ENCODE measurements around the gene MRGPRE.
"Not testable (repeated sequence)": the region's sequence is repeated elsewhere in the genome, so short reads cannot be mapped to it uniquely, and the experiment has no call there.

DNA sequence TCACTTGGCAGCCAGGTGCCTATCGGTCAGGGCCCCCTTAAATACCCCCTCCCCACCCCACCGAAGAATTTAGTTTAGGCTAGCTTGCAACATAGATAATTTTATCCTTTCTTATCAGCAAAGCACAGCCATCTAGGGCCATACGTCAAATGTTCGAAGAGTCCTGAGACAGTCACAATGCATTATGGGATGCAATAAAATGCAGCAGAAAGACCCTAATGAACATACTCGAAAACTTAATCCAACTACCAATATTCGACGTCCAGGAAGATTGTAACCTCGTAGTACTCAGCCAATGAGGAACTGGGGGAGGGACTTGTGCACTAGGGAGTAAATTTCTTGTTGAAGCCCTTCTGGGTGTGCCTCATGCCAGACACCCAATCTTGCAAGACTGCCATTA lies 29.6 kb upstream of the MRGPRE start:
- TF ChIP-seq, protein P1, sequence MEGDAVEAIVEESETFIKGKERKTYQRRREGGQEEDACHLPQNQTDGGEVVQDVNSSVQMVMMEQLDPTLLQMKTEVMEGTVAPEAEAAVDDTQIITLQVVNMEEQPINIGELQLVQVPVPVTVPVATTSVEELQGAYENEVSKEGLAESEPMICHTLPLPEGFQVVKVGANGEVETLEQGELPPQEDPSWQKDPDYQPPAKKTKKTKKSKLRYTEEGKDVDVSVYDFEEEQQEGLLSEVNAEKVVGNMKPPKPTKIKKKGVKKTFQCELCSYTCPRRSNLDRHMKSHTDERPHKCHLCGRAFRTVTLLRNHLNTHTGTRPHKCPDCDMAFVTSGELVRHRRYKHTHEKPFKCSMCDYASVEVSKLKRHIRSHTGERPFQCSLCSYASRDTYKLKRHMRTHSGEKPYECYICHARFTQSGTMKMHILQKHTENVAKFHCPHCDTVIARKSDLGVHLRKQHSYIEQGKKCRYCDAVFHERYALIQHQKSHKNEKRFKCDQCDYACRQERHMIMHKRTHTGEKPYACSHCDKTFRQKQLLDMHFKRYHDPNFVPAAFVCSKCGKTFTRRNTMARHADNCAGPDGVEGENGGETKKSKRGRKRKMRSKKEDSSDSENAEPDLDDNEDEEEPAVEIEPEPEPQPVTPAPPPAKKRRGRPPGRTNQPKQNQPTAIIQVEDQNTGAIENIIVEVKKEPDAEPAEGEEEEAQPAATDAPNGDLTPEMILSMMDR (IDR thresholded peaks at IDR 0.05), result not testable (repeated sequence)
- TF ChIP-seq POLR2A (IDR thresholded peaks at IDR 0.05), result not testable (repeated sequence)

Measured in lower leg skin (tissue), 3 donors.